Measurements from ENCODE around the gene CEP192. TPM values are rescaled to one million over a fixed set of nuclear protein-coding genes. Genes with fewer than 3 reads are reported as not detected.

CEP192 gene
- total RNA-seq, 1 experiment from 2014 or later = 24.3 TPM

DNA sequence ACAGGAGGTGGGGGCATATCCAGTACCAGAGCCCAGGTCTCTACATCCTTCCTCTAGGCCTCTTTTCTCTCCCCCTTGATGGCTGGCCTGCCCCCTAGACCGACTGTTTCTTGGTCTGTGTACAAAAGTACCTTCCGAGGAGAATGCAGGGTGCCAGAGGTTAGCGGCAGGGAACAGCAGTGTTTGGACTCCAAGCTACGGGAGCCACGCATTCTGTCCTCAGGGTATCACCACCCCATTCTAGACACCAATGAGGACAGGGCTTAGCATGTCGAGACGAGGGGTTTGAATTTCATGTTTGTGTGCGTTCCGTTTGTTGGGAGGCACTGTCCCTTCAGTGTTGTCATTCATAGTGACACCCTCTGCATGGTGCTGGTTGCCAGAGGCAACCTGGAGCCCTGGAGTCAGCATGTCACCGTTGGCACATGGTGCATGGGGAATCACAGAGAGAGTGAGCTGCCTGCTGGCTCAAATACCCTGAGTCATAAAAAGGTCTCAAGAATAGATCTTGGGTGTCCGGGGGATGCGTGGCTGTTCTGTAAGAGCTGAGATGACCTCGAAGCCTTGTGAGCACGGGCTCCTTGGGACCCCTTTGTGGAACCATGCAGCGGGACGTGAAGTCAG lies 170.2 kb downstream of the CEP192 start:
- H3K9me2 ChIP-seq (ENCODE audit: insufficient read depth) = no peaks in the 10 kb centered on the region
- no peaks in the 10 kb centered on the region for H3K79me2 ChIP-seq (ENCODE audit: insufficient read depth, low read length)
- no peak overlapping the region for H3K27ac ChIP-seq (ENCODE audit: low read depth, low read length)
- H4K20me1 ChIP-seq (ENCODE audit: insufficient read depth) = no peaks in the 10 kb centered on the region
- no peak for TF ChIP-seq CTCF (IDR thresholded peaks at IDR 0.05 in 2 of 3, conservative IDR thresholded peaks at IDR 0.05 in 1 of 3; ENCODE audit: borderline replicate concordance in 1 of 3, insufficient read depth in 1 of 3, low read depth in 2 of 3, low read length in 2 of 3)
- TF ChIP-seq, protein P1, sequence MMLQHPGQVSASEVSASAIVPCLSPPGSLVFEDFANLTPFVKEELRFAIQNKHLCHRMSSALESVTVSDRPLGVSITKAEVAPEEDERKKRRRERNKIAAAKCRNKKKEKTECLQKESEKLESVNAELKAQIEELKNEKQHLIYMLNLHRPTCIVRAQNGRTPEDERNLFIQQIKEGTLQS (IDR thresholded peaks at IDR 0.05) = no peak
- TF ChIP-seq ZNF274 (IDR thresholded peaks at IDR 0.05; ENCODE audit: low read depth, low read length) = no peak
- H3K9ac ChIP-seq (ENCODE audit: low read length) = no peak overlapping the region
- H3K4me1 ChIP-seq (ENCODE audit: control insufficient read depth in 1 of 2, insufficient read depth in 2 of 2, low read length in 2 of 2) = 0 out of 4 replicates have a peak, but pooled peaks cover 0 to 2% of the 10 kb centered on the region in 2 experiments
- ChIA-PET RAD21 (ENCODE audit: low non-redundant PET in 1 of 2, low total read pairs in 2 of 2, uncharacterized antibody in 2 of 2, unreplicated experiment in 2 of 2) (no interaction called here), POLR2A (no interaction called here), CTCF (no interaction called here)
- no TSS peak for BruUV-seq (replicated peaks)
- H3K4me3 ChIP-seq (replicated peaks in 1 of 2; ENCODE audit: low read depth in 1 of 2, low read length in 2 of 2) = no peak overlapping the region
- H2AFZ ChIP-seq (ENCODE audit: low read depth, low read length, poor library complexity, severe bottlenecking) = no peak overlapping the region
- ATAC-seq (no peak), DNase-seq (ENCODE audit: low read depth, low spot score) (no peak)
- no peak overlapping the region for H3K4me2 ChIP-seq (ENCODE audit: low read length)
- H3K27me3 ChIP-seq (ENCODE audit: insufficient read depth, low read length) = no peaks in the 10 kb centered on the region
- H3K36me3 ChIP-seq (ENCODE audit: control insufficient read depth in 1 of 2, insufficient read depth in 2 of 2, low read length in 2 of 2) = no peaks in the 10 kb centered on the region
- intact Hi-C loops (cut with micrococcal nuclease) = no loop called here
- peaks cover 0 to 5% of the 10 kb centered on the region in 2 experiments; a peak in 1 of 4 replicates for H3K9me3 ChIP-seq (ENCODE audit: control insufficient read depth in 1 of 2, insufficient read depth in 1 of 2, low read depth in 1 of 2, low read length in 2 of 2)

DNA sequence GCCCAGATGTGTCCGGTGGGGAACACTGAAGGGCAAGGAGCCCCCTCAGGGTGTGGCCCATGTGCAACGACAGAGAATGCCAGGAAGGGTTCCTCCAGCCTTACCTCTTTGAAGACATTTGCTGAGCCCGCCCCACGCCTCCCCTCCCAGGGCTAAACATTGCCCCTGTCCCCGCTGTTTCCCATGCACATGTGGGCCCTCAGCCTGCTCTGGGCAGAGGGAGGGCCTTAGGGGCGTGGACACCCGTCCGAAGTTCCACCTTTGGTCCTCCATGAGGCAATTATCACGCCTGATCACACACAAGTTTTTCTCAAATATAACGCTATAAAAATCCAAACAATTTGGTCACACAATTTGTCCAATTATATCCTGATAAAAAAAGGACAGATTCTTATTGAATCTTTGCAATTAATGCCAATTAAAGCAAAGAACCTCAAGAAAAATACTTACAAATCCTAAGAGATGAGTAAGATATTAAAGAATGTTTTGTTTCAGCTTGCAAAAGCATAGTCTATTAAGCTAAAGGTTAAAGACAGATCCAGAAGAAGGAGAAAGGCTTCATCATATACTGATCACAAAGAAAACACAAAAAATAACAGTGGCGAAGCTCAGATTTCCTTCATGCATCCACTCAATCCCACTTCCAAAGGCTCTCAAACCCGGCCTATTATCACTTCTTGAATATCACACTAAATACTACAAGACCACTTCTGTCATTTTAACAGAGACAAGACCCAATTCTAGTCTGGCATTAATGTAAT lies 172.2 kb downstream of the CEP192 start:
- ATAC-seq = no peak
- intact Hi-C loops (cut with micrococcal nuclease) = no loop called here
- no peaks in the 10 kb centered on the region for H3K9me3 ChIP-seq (ENCODE audit: control insufficient read depth in 1 of 2, insufficient read depth in 1 of 2, low read depth in 1 of 2, low read length in 2 of 2)
- H3K4me2 ChIP-seq (ENCODE audit: low read length) = no peak overlapping the region
- CTCF ChIA-PET = no interaction called here
- H3K79me2 ChIP-seq (ENCODE audit: insufficient read depth, low read length) = no peaks in the 10 kb centered on the region
- no peaks in the 10 kb centered on the region for H3K36me3 ChIP-seq (ENCODE audit: control insufficient read depth in 1 of 2, insufficient read depth in 2 of 2, low read length in 2 of 2)
- no TSS peak for BruUV-seq (replicated peaks)
- no peaks in the 10 kb centered on the region for H3K27me3 ChIP-seq (ENCODE audit: insufficient read depth, low read length)
- no peaks in the 10 kb centered on the region for H3K9me2 ChIP-seq (ENCODE audit: insufficient read depth)
- no peak for DNase-seq (ENCODE audit: low read depth, low spot score)
- 0 out of 4 replicates have a peak, but pooled peaks cover 0 to 2% of the 10 kb centered on the region in 2 experiments for H3K4me1 ChIP-seq (ENCODE audit: control insufficient read depth in 1 of 2, insufficient read depth in 2 of 2, low read length in 2 of 2)
- H2AFZ ChIP-seq (ENCODE audit: low read depth, low read length, poor library complexity, severe bottlenecking) = no peak overlapping the region
- RAD21 ChIA-PET (ENCODE audit: low non-redundant PET in 1 of 2, low total read pairs in 2 of 2, uncharacterized antibody in 2 of 2, unreplicated experiment in 2 of 2) = no interaction called here
- H4K20me1 ChIP-seq (ENCODE audit: insufficient read depth) = no peaks in the 10 kb centered on the region
- POLR2A ChIA-PET = no interaction called here
- H3K4me3 ChIP-seq (replicated peaks in 1 of 2; ENCODE audit: low read depth in 1 of 2, low read length in 2 of 2) = no peak overlapping the region
- no peak overlapping the region for H3K27ac ChIP-seq (ENCODE audit: low read depth, low read length)
- no peak overlapping the region for H3K9ac ChIP-seq (ENCODE audit: low read length)
- TF ChIP-seq ZNF274 (IDR thresholded peaks at IDR 0.05; ENCODE audit: low read depth, low read length) (no peak), POLR2AphosphoS5 (IDR thresholded peaks at IDR 0.05; ENCODE audit: low read depth, low read length) (no peak), YY1 (IDR thresholded peaks at IDR 0.05; ENCODE audit: extremely low read depth, insufficient replicate concordance, low read depth, low read length) (no peak), EGR1 (IDR thresholded peaks at IDR 0.05; ENCODE audit: low read depth) (no peak), CEBPB (IDR thresholded peaks at IDR 0.05; ENCODE audit: low read depth) (no peak), SRF (IDR thresholded peaks at IDR 0.05; ENCODE audit: low read depth) (no peak), ZBTB33 (IDR thresholded peaks at IDR 0.05; ENCODE audit: extremely low read depth, insufficient replicate concordance, low read length) (no peak), JUND (IDR thresholded peaks at IDR 0.05) (no peak), SP1 (IDR thresholded peaks at IDR 0.05; ENCODE audit: low read depth) (no peak), ZFX (IDR thresholded peaks at IDR 0.05) (no peak)
- TF ChIP-seq, protein P1 (IDR thresholded peaks at IDR 0.05) = no peak
- TF ChIP-seq, protein P2, sequence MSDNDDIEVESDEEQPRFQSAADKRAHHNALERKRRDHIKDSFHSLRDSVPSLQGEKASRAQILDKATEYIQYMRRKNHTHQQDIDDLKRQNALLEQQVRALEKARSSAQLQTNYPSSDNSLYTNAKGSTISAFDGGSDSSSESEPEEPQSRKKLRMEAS (IDR thresholded peaks at IDR 0.05) = no peak
